Measurements from ENCODE around the gene LRMDA. TPM values are rescaled to one million over a fixed set of nuclear protein-coding genes. Genes with fewer than 3 reads are reported as not detected.

The LRMDA gene
- total RNA-seq, 1 experiment from 2014 or later: not detected

DNA sequence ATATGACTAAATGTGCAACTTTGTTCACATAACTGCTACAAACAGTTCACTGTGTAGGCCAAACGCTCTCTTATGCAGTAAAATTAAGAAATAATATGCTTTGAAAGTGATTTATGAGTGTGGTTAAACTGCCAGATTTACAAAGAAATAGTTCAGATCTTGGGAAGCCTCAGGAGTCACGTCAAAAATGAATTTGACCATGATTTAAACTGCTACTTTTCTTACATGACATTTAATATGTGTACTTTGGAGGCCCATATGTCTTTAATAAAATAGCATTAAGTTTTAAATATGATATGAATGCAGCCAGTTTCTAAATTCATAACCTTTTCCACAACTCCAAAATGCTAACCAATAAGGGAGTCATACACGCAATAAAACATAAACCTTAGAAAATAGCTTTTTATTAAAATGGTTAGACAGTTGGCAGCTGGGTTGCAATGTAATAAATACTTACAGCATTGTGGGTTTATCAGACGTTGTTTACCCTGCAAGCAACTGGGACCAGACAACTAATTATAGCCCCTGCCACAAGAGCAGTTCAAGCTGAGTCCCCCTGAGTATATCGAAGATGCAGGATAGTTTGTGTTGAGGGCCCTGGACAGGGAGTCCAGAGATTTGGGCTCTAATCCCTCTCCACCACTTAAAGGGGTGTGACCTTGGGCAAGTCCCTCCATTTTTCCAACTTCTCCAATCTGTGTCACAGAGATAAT lies 640.4 kb downstream of the LRMDA start:
- no peaks in the 10 kb centered on the region for H3K9me3 ChIP-seq (ENCODE audit: low read depth, low read length, poor library complexity, severe bottlenecking)
- H3K4me1 ChIP-seq (ENCODE audit: insufficient read depth, low read length, poor library complexity, severe bottlenecking): no peaks in the 10 kb centered on the region
- no peaks in the 10 kb centered on the region for H3K36me3 ChIP-seq (ENCODE audit: insufficient read depth, low read length, poor library complexity, severe bottlenecking)
- no peak overlapping the region for H3K4me3 ChIP-seq (ENCODE audit: low read depth, low read length, poor library complexity, severe bottlenecking)
- ChIA-PET POLR2A (ENCODE audit: low non-redundant PET) (no interaction called here), CTCF (no interaction called here)
- no peaks in the 10 kb centered on the region for H3K27me3 ChIP-seq (replicated peaks; ENCODE audit: insufficient read depth, low read depth, low read length, poor library complexity)
- H3K27ac ChIP-seq (ENCODE audit: low read depth, low read length, poor library complexity, severe bottlenecking): no peak overlapping the region
- DNase-seq (ENCODE audit: low spot score): no peak
- BruUV-seq (replicated peaks): no TSS peak
- no peak for TF ChIP-seq EZH2 (IDR thresholded peaks at IDR 0.05; ENCODE audit: borderline replicate concordance, low read depth, low read length, poor library complexity, severe bottlenecking)
- no peak for TF ChIP-seq CTCF (conservative IDR thresholded peaks at IDR 0.05; ENCODE audit: low read depth, low read length)
- intact Hi-C loops (cut with micrococcal nuclease; ENCODE audit: unreplicated experiment): no loop called here

DNA sequence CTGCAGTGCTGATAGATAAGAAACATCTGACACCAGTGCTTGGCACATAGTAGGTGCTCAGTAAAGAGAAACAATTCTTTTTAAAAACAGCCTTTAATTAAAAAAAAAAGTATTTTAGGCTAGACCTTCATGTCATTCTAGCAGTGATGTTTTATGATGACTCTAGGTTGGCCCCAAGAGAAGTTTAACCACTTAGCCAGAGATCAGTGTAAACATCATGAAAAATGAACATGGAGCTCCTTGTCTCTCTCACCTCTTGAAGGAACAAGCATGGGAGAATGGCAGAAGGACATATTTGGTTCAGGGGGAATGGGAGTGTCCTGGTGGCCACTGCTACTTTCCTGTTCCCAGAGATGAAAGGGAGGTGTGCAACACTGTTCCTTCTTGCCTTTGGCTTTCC lies 641.0 kb downstream of the LRMDA start:
- Histone ChIP-seq H3K27ac (ENCODE audit: low read depth, low read length, poor library complexity, severe bottlenecking) (no peak overlapping the region), H3K4me3 (ENCODE audit: low read depth, low read length, poor library complexity, severe bottlenecking) (no peak overlapping the region), H3K9me3 (ENCODE audit: low read depth, low read length, poor library complexity, severe bottlenecking) (no peaks in the 10 kb centered on the region), H3K4me1 (ENCODE audit: insufficient read depth, low read length, poor library complexity, severe bottlenecking) (no peaks in the 10 kb centered on the region), H3K27me3 (replicated peaks; ENCODE audit: insufficient read depth, low read depth, low read length, poor library complexity) (no peaks in the 10 kb centered on the region), H3K36me3 (ENCODE audit: insufficient read depth, low read length, poor library complexity, severe bottlenecking) (no peaks in the 10 kb centered on the region)
- no peak for DNase-seq (ENCODE audit: low spot score)
- intact Hi-C loops (cut with micrococcal nuclease; ENCODE audit: unreplicated experiment): no loop called here
- ChIA-PET CTCF (no interaction called here), POLR2A (ENCODE audit: low non-redundant PET) (interaction anchor here (0.6 kb wide), 1 partner anchor 1315 kb away, joined by 7 read pairs; no protein-coding TSS in a partner anchor)
- no peak for TF ChIP-seq CTCF (conservative IDR thresholded peaks at IDR 0.05; ENCODE audit: low read depth, low read length)
- no peak for TF ChIP-seq EZH2 (IDR thresholded peaks at IDR 0.05; ENCODE audit: borderline replicate concordance, low read depth, low read length, poor library complexity, severe bottlenecking)
- BruUV-seq (replicated peaks): no TSS peak

- Histone ChIP-seq H3K4me1 (ENCODE audit: insufficient read depth, low read length, poor library complexity, severe bottlenecking) (no peaks in the 10 kb centered on the region), H3K27ac (ENCODE audit: low read depth, low read length, poor library complexity, severe bottlenecking) (no peak overlapping the region), H3K4me3 (ENCODE audit: low read depth, low read length, poor library complexity, severe bottlenecking) (no peak overlapping the region), H3K36me3 (ENCODE audit: insufficient read depth, low read length, poor library complexity, severe bottlenecking) (no peaks in the 10 kb centered on the region), H3K27me3 (replicated peaks; ENCODE audit: insufficient read depth, low read depth, low read length, poor library complexity) (no peaks in the 10 kb centered on the region), H3K9me3 (ENCODE audit: low read depth, low read length, poor library complexity, severe bottlenecking) (no peaks in the 10 kb centered on the region)
- ChIA-PET CTCF (no interaction called here), POLR2A (ENCODE audit: low non-redundant PET) (no interaction called here)
- no peak for DNase-seq (ENCODE audit: low spot score)
- intact Hi-C loops (cut with micrococcal nuclease; ENCODE audit: unreplicated experiment): no loop called here
- TF ChIP-seq CTCF (conservative IDR thresholded peaks at IDR 0.05; ENCODE audit: low read depth, low read length): no peak
- no peak for TF ChIP-seq EZH2 (IDR thresholded peaks at IDR 0.05; ENCODE audit: borderline replicate concordance, low read depth, low read length, poor library complexity, severe bottlenecking)
- BruUV-seq (replicated peaks): no TSS peak
These were observed 642.1 kb downstream of the LRMDA start for GRCh38 chr10:76073524-76073923.
